ENCODE results near the gene BRD1. TPM values are rescaled to one million over a fixed set of nuclear protein-coding genes. Genes with fewer than 3 reads are reported as not detected.

The BRD1 gene
- total RNA-seq, 1 donor from 2014 or later, result 64.1 TPM

DNA sequence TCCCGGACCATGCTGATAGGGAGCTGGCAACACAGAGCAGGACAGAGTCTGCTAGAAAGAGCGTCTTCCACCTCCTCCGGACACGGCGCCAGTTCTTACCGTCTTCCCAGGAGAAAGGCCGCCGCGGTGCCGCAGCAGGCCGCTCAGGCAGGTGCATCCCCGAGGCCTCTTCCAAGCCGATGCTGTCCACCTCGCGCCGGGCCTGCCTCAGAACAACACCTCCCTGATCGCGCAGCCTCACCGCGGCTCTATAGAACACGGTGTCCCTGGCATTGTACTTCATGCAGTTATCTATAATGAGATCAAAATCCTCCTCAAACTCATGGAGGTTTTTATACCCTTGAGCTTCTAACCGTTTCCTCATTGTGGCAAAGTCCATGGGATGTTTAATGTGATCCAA lies 30.0 kb downstream of the BRD1 start:
- no peaks in the 10 kb centered on the region for H3K27me3 Mint-ChIP-seq (ENCODE audit: low read depth)
- peaks cover 30% of the 10 kb centered on the region for H3K36me3 Mint-ChIP-seq
- H3K27ac Mint-ChIP-seq, result no peak overlapping the region
- no peak for DNase-seq (ENCODE audit: low spot score in 2 of 2, unreplicated experiment in 2 of 2)
- H3K4me1 Mint-ChIP-seq, result no peaks in the 10 kb centered on the region
- no peaks in the 10 kb centered on the region for H3K9me3 Mint-ChIP-seq
- no peak overlapping the region for H3K4me3 Mint-ChIP-seq
- TF ChIP-seq, protein P1, sequence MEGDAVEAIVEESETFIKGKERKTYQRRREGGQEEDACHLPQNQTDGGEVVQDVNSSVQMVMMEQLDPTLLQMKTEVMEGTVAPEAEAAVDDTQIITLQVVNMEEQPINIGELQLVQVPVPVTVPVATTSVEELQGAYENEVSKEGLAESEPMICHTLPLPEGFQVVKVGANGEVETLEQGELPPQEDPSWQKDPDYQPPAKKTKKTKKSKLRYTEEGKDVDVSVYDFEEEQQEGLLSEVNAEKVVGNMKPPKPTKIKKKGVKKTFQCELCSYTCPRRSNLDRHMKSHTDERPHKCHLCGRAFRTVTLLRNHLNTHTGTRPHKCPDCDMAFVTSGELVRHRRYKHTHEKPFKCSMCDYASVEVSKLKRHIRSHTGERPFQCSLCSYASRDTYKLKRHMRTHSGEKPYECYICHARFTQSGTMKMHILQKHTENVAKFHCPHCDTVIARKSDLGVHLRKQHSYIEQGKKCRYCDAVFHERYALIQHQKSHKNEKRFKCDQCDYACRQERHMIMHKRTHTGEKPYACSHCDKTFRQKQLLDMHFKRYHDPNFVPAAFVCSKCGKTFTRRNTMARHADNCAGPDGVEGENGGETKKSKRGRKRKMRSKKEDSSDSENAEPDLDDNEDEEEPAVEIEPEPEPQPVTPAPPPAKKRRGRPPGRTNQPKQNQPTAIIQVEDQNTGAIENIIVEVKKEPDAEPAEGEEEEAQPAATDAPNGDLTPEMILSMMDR (IDR thresholded peaks at IDR 0.05; ENCODE audit: unreplicated experiment), result no peak

DNA sequence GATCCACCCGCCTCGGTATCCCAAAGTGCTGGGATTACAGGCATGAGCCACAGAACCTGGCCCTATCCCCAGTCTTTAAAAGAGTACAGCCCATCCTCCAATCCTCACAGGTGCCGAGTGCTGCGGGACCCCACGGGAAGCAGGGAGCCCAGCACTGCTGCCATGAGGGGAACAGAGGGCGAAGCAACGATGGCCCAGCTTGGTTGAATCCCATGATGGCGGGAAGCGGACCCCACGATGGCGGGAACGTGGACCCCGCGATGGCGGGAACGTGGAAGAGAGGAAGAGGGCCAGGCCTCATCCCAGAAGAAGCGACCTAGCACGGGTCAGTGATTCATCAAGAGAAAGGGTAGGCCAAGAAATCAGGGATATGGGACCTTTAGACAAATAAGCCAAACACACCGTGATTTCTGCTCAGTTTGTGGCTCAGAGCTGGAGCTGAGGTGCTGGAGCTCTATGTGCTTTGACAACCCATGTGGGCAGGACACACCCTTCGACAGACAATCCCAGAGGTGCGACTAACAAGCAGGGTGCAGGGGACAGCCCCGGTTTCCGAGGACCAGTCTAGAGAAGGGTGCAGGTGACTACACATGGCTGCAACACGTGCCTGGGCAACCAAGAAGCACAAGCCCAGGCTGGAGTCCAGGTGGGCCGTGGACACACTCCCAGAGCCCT lies 30.9 kb downstream of the BRD1 start:
- Mint-ChIP-seq H3K9me3 (no peaks in the 10 kb centered on the region), H3K4me1 (no peaks in the 10 kb centered on the region), H3K36me3 (peaks cover 28% of the 10 kb centered on the region), H3K4me3 (no peak overlapping the region), H3K27ac (no peak overlapping the region), H3K27me3 (ENCODE audit: low read depth) (no peaks in the 10 kb centered on the region)
- no peak for DNase-seq (ENCODE audit: low spot score in 2 of 2, unreplicated experiment in 2 of 2)
- TF ChIP-seq, protein P1 (IDR thresholded peaks at IDR 0.05; ENCODE audit: unreplicated experiment), result no peak

DNA sequence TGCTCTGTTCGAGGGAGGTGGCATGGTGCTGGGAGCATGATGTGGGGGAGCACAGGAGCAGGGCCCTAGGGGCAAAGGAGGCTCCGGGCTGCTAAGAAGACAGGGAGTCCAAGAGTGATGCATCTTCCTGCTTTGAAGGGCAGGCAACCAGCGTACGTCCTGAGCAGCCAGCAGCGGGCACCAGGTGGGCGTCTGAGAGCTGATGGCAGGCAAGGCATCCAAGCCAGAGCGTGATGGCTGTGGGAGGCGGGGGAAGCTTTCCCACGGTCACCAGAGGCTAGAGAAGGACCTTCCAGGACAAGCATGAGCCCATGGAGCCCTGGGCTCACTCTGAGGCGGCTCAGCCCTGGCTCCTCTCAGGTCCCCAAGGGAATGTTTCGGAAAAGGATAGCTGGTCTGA lies 32.2 kb downstream of the BRD1 start:
- no peak for DNase-seq (ENCODE audit: low spot score in 2 of 2, unreplicated experiment in 2 of 2)
- Mint-ChIP-seq H3K4me1 (no peaks in the 10 kb centered on the region), H3K27ac (no peak overlapping the region), H3K9me3 (no peaks in the 10 kb centered on the region), H3K4me3 (no peak overlapping the region), H3K36me3 (peaks cover 34% of the 10 kb centered on the region), H3K27me3 (ENCODE audit: low read depth) (no peaks in the 10 kb centered on the region)
- TF ChIP-seq, protein P1 (IDR thresholded peaks at IDR 0.05; ENCODE audit: unreplicated experiment), result no peak

DNA sequence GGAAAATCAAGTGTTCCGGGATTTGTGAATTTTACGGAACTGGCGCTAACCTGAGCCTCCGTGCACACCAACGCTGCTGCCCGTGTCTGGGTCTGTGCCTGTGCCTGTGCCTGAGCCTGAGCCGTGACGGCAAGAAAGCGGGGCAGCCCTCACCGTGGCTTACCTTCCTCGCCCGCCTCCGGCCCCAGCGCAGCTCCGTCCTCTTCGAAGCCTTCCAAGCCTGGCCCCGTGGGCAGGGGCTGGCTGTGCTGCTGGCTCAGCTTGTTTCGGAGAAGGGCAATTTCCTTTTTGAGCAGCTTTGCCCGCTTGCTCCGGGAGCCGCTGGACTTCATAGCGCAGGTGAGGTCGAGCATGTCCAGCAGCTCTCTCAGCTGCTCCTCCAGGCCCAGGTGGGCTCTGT lies 33.8 kb downstream of the BRD1 start:
- H3K27me3 Mint-ChIP-seq (ENCODE audit: low read depth), result no peaks in the 10 kb centered on the region
- H3K27ac Mint-ChIP-seq, result no peak overlapping the region
- peaks cover 35% of the 10 kb centered on the region for H3K36me3 Mint-ChIP-seq

DNA sequence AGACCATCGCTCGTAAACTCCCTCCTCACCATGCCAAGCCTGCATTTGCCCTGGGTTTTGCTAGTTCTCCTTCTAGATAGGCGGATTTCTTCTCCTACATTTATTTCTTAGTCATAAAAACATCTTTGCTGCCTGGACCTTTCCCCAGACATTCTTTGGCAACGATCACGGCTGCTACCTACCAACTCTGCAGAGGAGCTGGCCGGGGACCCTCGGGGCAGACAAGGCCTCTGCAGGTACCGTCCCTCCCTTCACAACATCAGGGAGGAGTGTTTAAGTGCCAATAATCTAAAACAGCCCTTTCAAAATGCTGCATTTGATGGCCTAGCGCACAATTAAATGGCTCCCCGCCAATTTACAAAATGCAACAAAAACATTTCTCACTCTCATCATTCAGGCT lies 34.4 kb downstream of the BRD1 start:
- Mint-ChIP-seq H3K4me1 (peaks cover 8% of the 10 kb centered on the region), H3K9me3 (no peaks in the 10 kb centered on the region), H3K4me3 (no peak overlapping the region), H3K36me3 (peaks cover 35% of the 10 kb centered on the region), H3K27me3 (ENCODE audit: low read depth) (no peaks in the 10 kb centered on the region), H3K27ac (no peak overlapping the region)
- TF ChIP-seq, protein P1 (IDR thresholded peaks at IDR 0.05; ENCODE audit: unreplicated experiment), result no peak
- no peak for DNase-seq (ENCODE audit: low spot score in 2 of 2, unreplicated experiment in 2 of 2)

More for the DNA sequence above, 33.8 kb downstream of the BRD1 start:
- DNase-seq (ENCODE audit: low spot score in 2 of 2, unreplicated experiment in 2 of 2), result no peak
- no peak overlapping the region for H3K4me3 Mint-ChIP-seq
- TF ChIP-seq, protein P1 (IDR thresholded peaks at IDR 0.05; ENCODE audit: unreplicated experiment), result no peak
- H3K9me3 Mint-ChIP-seq, result no peaks in the 10 kb centered on the region
- peaks cover 8% of the 10 kb centered on the region for H3K4me1 Mint-ChIP-seq
